NT2/D1 (cell line): Measurements from ENCODE around the gene CWF19L2.
A peak's percentile ranks its signal among the peaks of the same experiment; 100 is the strongest.

ENCODE experiments used
- DNase-seq: peaks from one replicate; pipeline ENCODE4 v3.0.0-alpha.2; 2011; ENCODE audit warnings: low read depth, low spot score
- H3K27me3 ChIP-seq: 2 replicates; pipeline ENCODE4 v1.6.0; 2011; ENCODE audit warnings: mild to moderate bottlenecking; ENCODE audit not compliant: insufficient read length, insufficient read depth
- H3K36me3 ChIP-seq: 2 replicates; pipeline ENCODE4 v1.6.1; 2011; ENCODE audit warnings: mild to moderate bottlenecking, low read length, mixed read lengths; ENCODE audit not compliant: insufficient read depth, insufficient read length
- H3K4me1 ChIP-seq: 2 replicates; pipeline ENCODE4 v1.5.1; 2011; ENCODE audit not compliant: insufficient read depth, insufficient read length
- H3K4me3 ChIP-seq: 2 replicates; pipeline ENCODE4 v1.5.1; 2011; ENCODE audit warnings: low read depth; ENCODE audit not compliant: insufficient read length
- H3K9ac ChIP-seq: 2 replicates; pipeline ENCODE4 v1.6.0; 2011; ENCODE audit warnings: low read depth; ENCODE audit not compliant: insufficient read length
- H3K9me3 ChIP-seq: 2 replicates; pipeline ENCODE4 v1.5.1; 2011; ENCODE audit warnings: mild to moderate bottlenecking, low read length; ENCODE audit not compliant: insufficient read depth
- SUZ12 ChIP-seq: IDR thresholded peaks from 2 replicates; pipeline ENCODE4 v1.6.1; 2011; ENCODE audit not compliant: insufficient read length, insufficient read depth; ENCODE audit errors: extremely low read depth
- YY1 ChIP-seq: IDR thresholded peaks from 2 replicates; pipeline ENCODE4 v1.6.1; 2011; ENCODE audit not compliant: insufficient read length, insufficient read depth
- ZNF274 ChIP-seq: IDR thresholded peaks from 2 replicates; pipeline ENCODE4 v1.6.1; 2011; ENCODE audit warnings: mild to moderate bottlenecking, low read depth, low read length

The CWF19L2 gene

GRCh38 chr11:107301878-107302277 is 155.7 kb downstream of the CWF19L2 start:
- Histone ChIP-seq H3K27me3 (no peaks in the 10 kb centered on the region), H3K36me3 (no peaks in the 10 kb centered on the region), H3K4me3 (no peak overlapping the region), H3K9me3 (no peaks in the 10 kb centered on the region), H3K9ac (no peak overlapping the region), H3K4me1 (no peaks in the 10 kb centered on the region)
- no peak for TF ChIP-seq YY1
- TF ChIP-seq ZNF274 = no peak
- TF ChIP-seq SUZ12 = no peak
- no peak for DNase-seq

- Histone ChIP-seq H3K27me3 (no peaks in the 10 kb centered on the region), H3K9me3 (no peaks in the 10 kb centered on the region), H3K4me3 (no peak overlapping the region), H3K36me3 (no peaks in the 10 kb centered on the region), H3K9ac (no peak overlapping the region), H3K4me1 (no peaks in the 10 kb centered on the region)
- peak; percentile 71 for DNase-seq
- TF ChIP-seq ZNF274 (no peak), SUZ12 (no peak), YY1 (no peak)
These were observed 163.8 kb downstream of the CWF19L2 start for GRCh38 chr11:107293677-107294344.

- Histone ChIP-seq H3K27me3 (no peaks in the 10 kb centered on the region), H3K9me3 (no peaks in the 10 kb centered on the region), H3K36me3 (no peaks in the 10 kb centered on the region), H3K9ac (no peak overlapping the region), H3K4me1 (no peaks in the 10 kb centered on the region), H3K4me3 (no peak overlapping the region)
- TF ChIP-seq YY1 = no peak
- DNase-seq = no peak
These were observed 175.4 kb downstream of the CWF19L2 start for GRCh38 chr11:107282195-107282594.
